ENCODE data around the gene AUTS2.

DNA sequence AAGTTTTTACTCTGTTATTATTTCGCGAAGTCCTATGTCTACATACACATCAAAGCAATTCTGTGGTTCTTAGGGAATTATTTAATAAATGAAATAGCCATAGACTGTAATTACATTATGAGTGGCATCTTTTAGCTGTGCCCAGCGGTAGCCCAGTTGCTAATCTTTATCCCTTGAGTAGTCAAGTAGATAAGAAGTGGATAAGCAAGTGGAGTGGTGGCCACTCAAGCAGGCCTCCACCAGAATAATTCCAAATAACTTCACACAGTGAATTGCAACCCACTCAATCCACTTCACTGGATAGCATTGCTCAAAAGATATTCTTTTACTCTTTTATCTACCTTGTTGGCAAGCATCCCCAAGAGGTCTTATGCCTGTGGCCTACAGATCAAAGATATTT, 349.7 kb downstream of the AUTS2 start:
- TF ChIP-seq SUZ12 (IDR thresholded peaks at IDR 0.05; ENCODE audit: extremely low read depth, insufficient read depth, insufficient read length) (no peak), ZNF274 (IDR thresholded peaks at IDR 0.05; ENCODE audit: low read depth, low read length) (no peak), YY1 (IDR thresholded peaks at IDR 0.05; ENCODE audit: insufficient read depth, insufficient read length) (no peak)
